ENCODE data around the gene MCM7. TPM values are rescaled to one million over a fixed set of nuclear protein-coding genes. Genes with fewer than 3 reads are reported as not detected.

Gene MCM7
- polyA plus RNA-seq, 3 donors = 6.9 to 61.1 (median 8.8) TPM

GRCh38 chr7:100081535-100082102 lies 19.6 kb downstream of the MCM7 start, which contains the start of gene ZNF3:
ZNF3 (minus strand) TSS chr7:100081723; CDS start chr7:100077357, 4,366 bp downstream.
- Histone ChIP-seq H3K27ac (ENCODE audit: low read depth in 1 of 2, low read length in 2 of 2) (peak within 1 kb of the TSS; percentile 69 to 86), H3K9me3 (replicated peaks in 1 of 2; ENCODE audit: control insufficient read depth in 1 of 2, insufficient read depth in 1 of 2, low read length in 2 of 2) (no peaks in the 10 kb centered on the region), H3K4me2 (replicated peaks; ENCODE audit: extremely low read depth, low read length, poor library complexity, severe bottlenecking) (peak within 1 kb of the TSS; percentile 94), H3K36me3 (replicated peaks in 1 of 2; ENCODE audit: control insufficient read depth in 1 of 2, insufficient read depth in 2 of 2, low read length in 2 of 2) (peaks cover 11 to 29% of the 10 kb centered on the region in 2 donors), H3K4me1 (ENCODE audit: control insufficient read depth in 1 of 2, insufficient read depth in 2 of 2, low read length in 2 of 2) (peaks cover 36 to 40% of the 10 kb centered on the region in 2 donors), H4K20me1 (ENCODE audit: insufficient read depth, low read length) (peaks cover 17% of the 10 kb centered on the region), H2AFZ (ENCODE audit: insufficient read depth, low read depth, low read length, poor library complexity, severe bottlenecking) (peak within 1 kb of the TSS; percentile 81), H3K27me3 (ENCODE audit: control insufficient read depth in 2 of 2, insufficient read depth in 2 of 2, low read length in 2 of 2) (no peaks in the 10 kb centered on the region), H3K79me2 (ENCODE audit: insufficient read depth, low read length) (peaks cover 44% of the 10 kb centered on the region), H3K4me3 (replicated peaks in 1 of 3; ENCODE audit: low read depth in 2 of 3, low read length in 3 of 3) (peak within 1 kb of the TSS; percentile 44 to 94 (median 81)), H3K9ac (ENCODE audit: insufficient read depth, low read length, poor library complexity, severe bottlenecking) (peak within 1 kb of the TSS; percentile 86)
- peak within 1 kb of the TSS; percentile 82 to 92 for H3K4me3 Mint-ChIP-seq
- intact Hi-C loops (cut with micrococcal nuclease) = loop anchor here (10.0 kb wide), 1 partner anchor 67 kb away; the partner anchor contains the start of gene ZKSCAN1 (in 2 of the 2)
- peak within 1 kb of the TSS; percentile 89 to 96 (median 93) for H3K27ac Mint-ChIP-seq
- peaks cover 12 to 27% of the 10 kb centered on the region in 2 donors for H3K36me3 Mint-ChIP-seq
- peak; percentile 95 for TF ChIP-seq CTCF (IDR thresholded peaks at IDR 0.05)
- H3K27me3 Mint-ChIP-seq (ENCODE audit: low read depth in 3 of 3) = peaks cover 8 to 15% (median 13%) of the 10 kb centered on the region in 3 donors
- H3K4me1 Mint-ChIP-seq = peaks cover 37% of the 10 kb centered on the region
- peak; percentile 98 to 99 (median 99) for DNase-seq
- H3K9me3 Mint-ChIP-seq = peaks cover 0 to 5% (median 0%) of the 10 kb centered on the region in 7 donors
- WGBS (ENCODE audit: insufficient coverage) = under 1% methylated on average over 41 of the region's 55 CpGs

- no peak for TF ChIP-seq CTCF (IDR thresholded peaks at IDR 0.05)
- peak overlapping the region; percentile 44 to 94 (median 81) for H3K4me3 ChIP-seq (replicated peaks in 1 of 3; ENCODE audit: low read depth in 2 of 3, low read length in 3 of 3)
- Mint-ChIP-seq H3K27ac (peak overlapping the region; percentile 80 to 93 (median 87)), H3K4me1 (peaks cover 34% of the 10 kb centered on the region), H3K36me3 (peaks cover 18 to 33% of the 10 kb centered on the region in 2 donors), H3K9me3 (peaks cover 0 to 5% (median 0%) of the 10 kb centered on the region in 7 donors), H3K4me3 (peak overlapping the region; percentile 82 to 92), H3K27me3 (ENCODE audit: low read depth in 3 of 3) (peaks cover 5 to 15% (median 13%) of the 10 kb centered on the region in 3 donors)
- peaks cover 46% of the 10 kb centered on the region for H3K79me2 ChIP-seq (ENCODE audit: insufficient read depth, low read length)
- peak overlapping the region; percentile 86 for H3K9ac ChIP-seq (ENCODE audit: insufficient read depth, low read length, poor library complexity, severe bottlenecking)
- H3K27ac ChIP-seq (ENCODE audit: low read depth in 1 of 2, low read length in 2 of 2) = peak overlapping the region; percentile 46 to 86
- H3K27me3 ChIP-seq (ENCODE audit: control insufficient read depth in 2 of 2, insufficient read depth in 2 of 2, low read length in 2 of 2) = no peaks in the 10 kb centered on the region
- no peak for DNase-seq
- peak overlapping the region; percentile 94 for H3K4me2 ChIP-seq (replicated peaks; ENCODE audit: extremely low read depth, low read length, poor library complexity, severe bottlenecking)
- peaks cover 17 to 35% of the 10 kb centered on the region in 2 donors for H3K36me3 ChIP-seq (replicated peaks in 1 of 2; ENCODE audit: control insufficient read depth in 1 of 2, insufficient read depth in 2 of 2, low read length in 2 of 2)
- intact Hi-C loops (cut with micrococcal nuclease) = loop anchor here (10.0 kb wide), 1 partner anchor 66 kb away; the partner anchor contains the start of gene ZKSCAN1 (in 2 of the 2)
- H3K9me3 ChIP-seq (replicated peaks in 1 of 2; ENCODE audit: control insufficient read depth in 1 of 2, insufficient read depth in 1 of 2, low read length in 2 of 2) = no peaks in the 10 kb centered on the region
- WGBS (ENCODE audit: insufficient coverage) = 1% methylated on average over 24 of the region's 34 CpGs
- peak overlapping the region; percentile 81 for H2AFZ ChIP-seq (ENCODE audit: insufficient read depth, low read depth, low read length, poor library complexity, severe bottlenecking)
- H3K4me1 ChIP-seq (ENCODE audit: control insufficient read depth in 1 of 2, insufficient read depth in 2 of 2, low read length in 2 of 2) = peaks cover 34% of the 10 kb centered on the region in 2 donors
- H4K20me1 ChIP-seq (ENCODE audit: insufficient read depth, low read length) = peaks cover 21% of the 10 kb centered on the region
These were observed 20.2 kb downstream of the MCM7 start for GRCh38 chr7:100080907-100081534.
